Measurements from ENCODE around the gene OMP. TPM values are rescaled to one million over a fixed set of nuclear protein-coding genes. Genes with fewer than 3 reads are reported as not detected.

The OMP gene
- total RNA-seq, 1 donor from 2014 or later, result not detected

DNA sequence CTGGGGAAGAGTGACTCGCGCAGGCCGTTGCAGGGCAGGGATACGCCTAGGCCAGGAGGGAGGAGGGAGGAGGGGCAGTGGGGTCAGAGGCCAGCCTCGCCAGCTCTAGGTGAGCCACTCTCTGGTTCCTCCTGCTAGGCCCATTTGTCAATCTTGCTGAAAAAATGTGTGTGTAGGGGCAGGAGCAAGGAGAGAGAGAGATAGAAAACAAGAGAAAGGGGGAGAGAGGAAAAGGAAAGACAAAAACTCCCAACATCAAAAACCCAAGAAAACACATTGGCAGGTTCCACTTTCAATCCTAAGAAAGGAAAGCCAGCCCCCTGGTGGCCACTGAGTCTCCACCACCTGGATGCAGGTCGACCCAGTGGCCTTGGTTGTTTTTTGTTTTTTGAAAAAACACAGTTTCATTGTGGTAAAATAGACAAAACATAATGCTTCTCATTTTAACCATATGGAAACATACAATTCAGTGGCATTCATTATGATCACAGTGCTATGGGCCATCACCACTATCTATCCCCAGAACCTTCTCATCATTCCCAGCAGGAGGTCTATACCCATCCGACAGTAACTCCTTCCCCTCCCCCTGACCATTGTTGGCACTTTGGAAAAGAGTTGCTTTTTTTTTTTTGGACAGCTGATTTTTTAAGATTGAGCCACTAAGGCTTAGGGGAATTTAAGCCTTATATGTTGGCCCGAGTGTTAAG is 10.9 kb downstream of the OMP start:
- Mint-ChIP-seq H3K4me1 (ENCODE audit: unreplicated experiment) (peaks cover 22% of the 10 kb centered on the region), H3K27ac (ENCODE audit: unreplicated experiment) (no peak overlapping the region), H3K4me3 (ENCODE audit: unreplicated experiment) (no peak overlapping the region), H3K36me3 (ENCODE audit: unreplicated experiment) (no peaks in the 10 kb centered on the region), H3K27me3 (ENCODE audit: unreplicated experiment) (no peaks in the 10 kb centered on the region), H3K9me3 (ENCODE audit: unreplicated experiment) (no peaks in the 10 kb centered on the region)
- no peak for DNase-seq (ENCODE audit: extremely low spot score, unreplicated experiment)
- peak; percentile 68 for TF ChIP-seq CTCF (IDR thresholded peaks at IDR 0.05)

DNA sequence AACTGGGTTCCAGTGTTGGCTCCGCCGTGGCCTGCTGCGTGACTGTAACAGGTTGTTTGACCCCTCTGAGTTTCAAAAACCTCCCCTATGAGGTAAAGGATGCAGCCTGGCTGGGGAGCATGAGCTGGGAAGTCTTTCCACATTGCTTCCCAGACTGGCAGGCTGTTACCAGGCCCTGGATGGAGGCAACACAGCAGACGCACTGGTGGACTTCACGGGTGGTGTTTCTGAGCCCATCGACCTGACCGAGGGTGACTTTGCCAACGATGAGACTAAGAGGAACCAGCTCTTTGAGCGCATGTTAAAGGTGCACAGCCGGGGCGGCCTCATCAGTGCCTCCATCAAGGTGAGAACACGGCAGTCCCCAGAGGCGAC is 11.4 kb downstream of the OMP start:
- Mint-ChIP-seq H3K4me1 (ENCODE audit: unreplicated experiment) (peaks cover 17% of the 10 kb centered on the region), H3K27ac (ENCODE audit: unreplicated experiment) (no peak overlapping the region), H3K27me3 (ENCODE audit: unreplicated experiment) (no peaks in the 10 kb centered on the region), H3K36me3 (ENCODE audit: unreplicated experiment) (no peaks in the 10 kb centered on the region), H3K4me3 (ENCODE audit: unreplicated experiment) (no peak overlapping the region), H3K9me3 (ENCODE audit: unreplicated experiment) (no peaks in the 10 kb centered on the region)
- TF ChIP-seq CTCF (IDR thresholded peaks at IDR 0.05), result no peak
- no peak for DNase-seq (ENCODE audit: extremely low spot score, unreplicated experiment)

DNA sequence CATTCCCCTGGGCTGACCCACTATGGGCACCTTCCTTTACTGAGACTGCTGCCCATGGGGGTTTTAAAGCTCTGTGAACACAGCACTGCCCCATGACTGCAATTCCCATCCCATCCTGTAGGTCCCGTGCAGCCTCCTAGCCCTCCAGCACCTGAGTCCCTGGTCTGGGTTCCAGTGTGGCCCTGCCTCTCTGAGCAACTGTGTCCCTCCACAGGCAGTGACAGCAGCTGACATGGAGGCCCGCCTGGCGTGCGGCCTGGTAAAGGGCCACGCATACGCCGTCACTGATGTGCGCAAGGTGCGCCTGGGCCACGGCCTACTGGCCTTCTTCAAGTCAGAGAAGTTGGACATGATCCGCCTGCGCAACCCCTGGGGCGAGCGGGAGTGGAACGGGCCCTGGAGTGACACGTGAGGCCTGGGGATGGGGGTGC is 12.6 kb downstream of the OMP start:
- Mint-ChIP-seq H3K36me3 (ENCODE audit: unreplicated experiment) (no peaks in the 10 kb centered on the region), H3K27me3 (ENCODE audit: unreplicated experiment) (no peaks in the 10 kb centered on the region), H3K9me3 (ENCODE audit: unreplicated experiment) (no peaks in the 10 kb centered on the region), H3K4me1 (ENCODE audit: unreplicated experiment) (peaks cover 6% of the 10 kb centered on the region), H3K27ac (ENCODE audit: unreplicated experiment) (no peak overlapping the region), H3K4me3 (ENCODE audit: unreplicated experiment) (no peak overlapping the region)
- no peak for DNase-seq (ENCODE audit: extremely low spot score, unreplicated experiment)
- peak; percentile 6 for TF ChIP-seq CTCF (IDR thresholded peaks at IDR 0.05)

GRCh38 chr11:77115956-77116355 is 13.3 kb downstream of the OMP start:
- Mint-ChIP-seq H3K9me3 (ENCODE audit: unreplicated experiment) (no peaks in the 10 kb centered on the region), H3K36me3 (ENCODE audit: unreplicated experiment) (peaks cover 5% of the 10 kb centered on the region), H3K27me3 (ENCODE audit: unreplicated experiment) (no peaks in the 10 kb centered on the region), H3K4me1 (ENCODE audit: unreplicated experiment) (peaks cover 6% of the 10 kb centered on the region), H3K27ac (ENCODE audit: unreplicated experiment) (no peak overlapping the region), H3K4me3 (ENCODE audit: unreplicated experiment) (no peak overlapping the region)
- no peak for DNase-seq (ENCODE audit: extremely low spot score, unreplicated experiment)
- no peak for TF ChIP-seq CTCF (IDR thresholded peaks at IDR 0.05)

DNA sequence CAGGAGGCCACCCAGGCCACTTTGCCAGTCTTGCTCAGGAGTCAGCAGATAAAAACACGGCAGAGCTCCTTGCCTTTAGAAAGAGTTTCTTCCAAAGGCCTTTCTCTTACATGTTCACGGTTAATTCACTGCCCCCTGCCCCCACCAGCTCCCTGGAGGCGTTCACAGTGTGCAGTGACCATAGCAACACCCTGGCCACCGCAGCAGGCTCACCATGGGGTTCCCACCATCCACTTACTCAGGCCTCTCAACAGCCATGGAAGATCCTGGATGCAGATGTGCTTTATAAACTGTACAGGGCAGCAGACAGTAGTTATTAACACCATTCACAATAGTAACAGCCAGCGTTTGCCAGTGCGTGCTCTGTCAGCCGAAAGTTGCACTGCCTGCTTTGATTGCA is 14.9 kb downstream of the OMP start:
- H3K9me3 Mint-ChIP-seq (ENCODE audit: unreplicated experiment), result no peaks in the 10 kb centered on the region
- DNase-seq (ENCODE audit: extremely low spot score, unreplicated experiment), result no peak
- peaks cover 8% of the 10 kb centered on the region for H3K36me3 Mint-ChIP-seq (ENCODE audit: unreplicated experiment)
- TF ChIP-seq CTCF (IDR thresholded peaks at IDR 0.05), result no peak
- H3K4me1 Mint-ChIP-seq (ENCODE audit: unreplicated experiment), result peaks cover 6% of the 10 kb centered on the region
- H3K4me3 Mint-ChIP-seq (ENCODE audit: unreplicated experiment), result no peak overlapping the region
- no peaks in the 10 kb centered on the region for H3K27me3 Mint-ChIP-seq (ENCODE audit: unreplicated experiment)
- no peak overlapping the region for H3K27ac Mint-ChIP-seq (ENCODE audit: unreplicated experiment)
